Prostate gland (tissue), 2 donors: Measurements from ENCODE around the gene OPN1SW. TPM values are rescaled to one million over a fixed set of nuclear protein-coding genes. Genes with fewer than 3 reads are reported as not detected.

Experiments
- DNase-seq: peaks from one replicate; pipeline ENCODE4 v3.0.0-alpha.2; 2019; ENCODE audit warnings: low spot score
- H3K27ac ChIP-seq, 2 donors: fragments of 200-600 bp; sonication (generic); 2 replicates each; pipeline ENCODE4 v1.5.1; 2017 to 2019
- H3K27me3 ChIP-seq: fragments of 200-600 bp; sonication (generic); replicated peaks from 2 replicates; pipeline ENCODE4 v1.5.1; 2019; ENCODE audit not compliant: insufficient read depth
- H3K36me3 ChIP-seq, 2 donors: fragments of 200-600 bp; sonication (generic); 1 replicate in 1 of 2; 2 replicates in 1 of 2; pipeline versions ENCODE4 v1.5.1 to v1.8.1; 2017 to 2019
- H3K4me1 ChIP-seq: fragments of 200-600 bp; sonication (generic); replicated peaks from 2 replicates; pipeline ENCODE4 v1.5.1; 2019
- H3K4me3 ChIP-seq, 2 donors: fragments of 200-600 bp; sonication (generic); 2 replicates each; pipeline ENCODE4 v1.5.1; 2017 to 2019
- H3K9me3 ChIP-seq: fragments of 200-600 bp; sonication (generic); 2 replicates; pipeline ENCODE4 v1.5.1; 2017
- POLR2A ChIP-seq: fragments of 450-650 bp; IDR thresholded peaks from one replicate; pipeline ENCODE4 v1.6.1; 2016; ENCODE audit warnings: antibody characterized with exemption, mild to moderate bottlenecking
- POLR2AphosphoS5 ChIP-seq: sonication (generic); formaldehyde crosslinking; IDR thresholded peaks from one replicate; pipeline ENCODE4 v1.6.1; 2017; ENCODE audit warnings: antibody characterized with exemption
- WGBS: methylation state at CpG from one replicate; pipeline ENCODE4 v1.1.5; 2018; 5-methylcytosine and 5-hydroxymethylcytosine counted together
- intact Hi-C: fragments of 100-400 bp; cut with DNase I; formaldehyde crosslinking; loops from one replicate; pipeline ENCODE4 v1.14.2; 2022
- total RNA-seq, 2 donors: library from RNA; depleted of rRNA; stranded (reverse); fragments of >200 nt; gene quantifications; one replicate each; pipeline ENCODE4 v1.1.0, GENCODE V29; 2016
- TF ChIP-seq, protein P1 (sequence below), 4 experiments: fragments of 200-600 bp in 2 of 4; fragments of 450-650 bp in 2 of 4; sonication (generic) in 2 of 4; IDR thresholded peaks; 1 replicate in 3 of 4; 2 replicates in 1 of 4; pipeline ENCODE4 v1.5.1; 2016 to 2019; ENCODE audit warnings: antibody characterized with exemption in 4 of 4, mild to moderate bottlenecking in 2 of 4, moderate library complexity in 2 of 4

Gene OPN1SW
- total RNA-seq, 2 donors from 2014 or later = not detected

DNA sequence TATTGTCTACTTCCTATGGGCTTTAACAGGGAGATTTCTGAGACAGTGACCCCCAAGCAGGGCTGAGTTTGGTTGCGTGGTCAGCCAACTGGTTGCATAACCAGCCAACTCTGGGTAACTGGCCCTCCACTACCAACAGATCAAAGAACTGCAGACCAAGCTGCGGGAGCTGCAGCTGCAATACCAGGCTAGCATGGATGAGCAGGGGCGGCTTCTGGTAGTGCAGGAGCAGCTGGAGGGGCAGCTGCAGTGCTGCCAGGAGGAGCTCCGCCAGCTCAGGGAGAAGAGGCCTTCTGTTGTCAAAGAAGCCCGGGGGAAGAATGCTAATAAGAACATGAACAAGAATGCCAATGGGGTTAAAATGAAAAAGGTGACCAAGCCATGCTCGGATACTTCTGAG is 38.9 kb upstream of the OPN1SW start:
- TF ChIP-seq, protein P1, sequence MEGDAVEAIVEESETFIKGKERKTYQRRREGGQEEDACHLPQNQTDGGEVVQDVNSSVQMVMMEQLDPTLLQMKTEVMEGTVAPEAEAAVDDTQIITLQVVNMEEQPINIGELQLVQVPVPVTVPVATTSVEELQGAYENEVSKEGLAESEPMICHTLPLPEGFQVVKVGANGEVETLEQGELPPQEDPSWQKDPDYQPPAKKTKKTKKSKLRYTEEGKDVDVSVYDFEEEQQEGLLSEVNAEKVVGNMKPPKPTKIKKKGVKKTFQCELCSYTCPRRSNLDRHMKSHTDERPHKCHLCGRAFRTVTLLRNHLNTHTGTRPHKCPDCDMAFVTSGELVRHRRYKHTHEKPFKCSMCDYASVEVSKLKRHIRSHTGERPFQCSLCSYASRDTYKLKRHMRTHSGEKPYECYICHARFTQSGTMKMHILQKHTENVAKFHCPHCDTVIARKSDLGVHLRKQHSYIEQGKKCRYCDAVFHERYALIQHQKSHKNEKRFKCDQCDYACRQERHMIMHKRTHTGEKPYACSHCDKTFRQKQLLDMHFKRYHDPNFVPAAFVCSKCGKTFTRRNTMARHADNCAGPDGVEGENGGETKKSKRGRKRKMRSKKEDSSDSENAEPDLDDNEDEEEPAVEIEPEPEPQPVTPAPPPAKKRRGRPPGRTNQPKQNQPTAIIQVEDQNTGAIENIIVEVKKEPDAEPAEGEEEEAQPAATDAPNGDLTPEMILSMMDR (IDR thresholded peaks at IDR 0.05) = no peak
- TF ChIP-seq POLR2A (no peak), POLR2AphosphoS5 (no peak)
- 85% methylated on average over 6 of the region's 6 CpGs for WGBS
- Histone ChIP-seq H3K4me3 (no peak overlapping the region), H3K9me3 (no peaks in the 10 kb centered on the region), H3K4me1 (no peaks in the 10 kb centered on the region), H3K36me3 (no peaks in the 10 kb centered on the region), H3K27me3 (no peaks in the 10 kb centered on the region), H3K27ac (no peak overlapping the region)
- DNase-seq = no peak
- intact Hi-C loops = no loop called here

DNA sequence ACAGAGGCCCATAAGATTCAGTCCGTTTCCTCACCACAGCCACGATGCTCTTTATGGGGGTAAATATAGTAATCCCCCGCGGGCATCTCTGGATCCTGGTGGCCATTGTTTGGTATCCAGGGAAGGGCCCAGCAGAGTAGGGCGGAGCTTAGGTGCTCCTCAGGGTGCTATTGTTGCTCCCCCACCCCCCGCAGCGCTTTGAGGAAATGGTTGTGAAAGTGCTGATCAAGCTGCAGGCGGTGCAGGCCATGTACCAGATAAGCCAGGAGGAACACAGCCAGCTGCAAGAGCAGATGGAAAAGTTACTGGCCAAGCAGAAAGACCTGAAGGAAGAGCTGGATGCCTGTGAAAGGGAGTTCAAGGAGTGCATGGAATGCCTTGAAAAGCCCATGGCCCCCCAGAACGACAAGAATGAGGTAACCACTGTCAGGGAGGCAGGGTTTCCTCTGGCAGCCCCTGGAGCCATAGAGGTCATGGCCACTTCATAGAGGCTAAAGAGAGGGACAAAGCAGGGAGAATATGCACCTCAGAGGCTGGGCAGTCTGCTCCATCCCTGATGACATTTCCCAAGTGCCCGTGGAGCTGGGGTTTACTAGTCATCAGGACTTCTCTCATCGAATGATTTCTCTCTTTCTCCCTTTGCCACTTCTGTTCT is 37.0 kb upstream of the OPN1SW start:
- no peaks in the 10 kb centered on the region for H3K4me1 ChIP-seq
- no peak for DNase-seq
- H3K36me3 ChIP-seq = no peaks in the 10 kb centered on the region
- intact Hi-C loops = no loop called here
- no peak overlapping the region for H3K4me3 ChIP-seq
- no peak overlapping the region for H3K27ac ChIP-seq
- H3K9me3 ChIP-seq = no peaks in the 10 kb centered on the region
- no peaks in the 10 kb centered on the region for H3K27me3 ChIP-seq
- TF ChIP-seq, protein P1 (IDR thresholded peaks at IDR 0.05) = no peak
- no peak for TF ChIP-seq POLR2A
- 51% methylated on average over 11 of the region's 11 CpGs for WGBS

DNA sequence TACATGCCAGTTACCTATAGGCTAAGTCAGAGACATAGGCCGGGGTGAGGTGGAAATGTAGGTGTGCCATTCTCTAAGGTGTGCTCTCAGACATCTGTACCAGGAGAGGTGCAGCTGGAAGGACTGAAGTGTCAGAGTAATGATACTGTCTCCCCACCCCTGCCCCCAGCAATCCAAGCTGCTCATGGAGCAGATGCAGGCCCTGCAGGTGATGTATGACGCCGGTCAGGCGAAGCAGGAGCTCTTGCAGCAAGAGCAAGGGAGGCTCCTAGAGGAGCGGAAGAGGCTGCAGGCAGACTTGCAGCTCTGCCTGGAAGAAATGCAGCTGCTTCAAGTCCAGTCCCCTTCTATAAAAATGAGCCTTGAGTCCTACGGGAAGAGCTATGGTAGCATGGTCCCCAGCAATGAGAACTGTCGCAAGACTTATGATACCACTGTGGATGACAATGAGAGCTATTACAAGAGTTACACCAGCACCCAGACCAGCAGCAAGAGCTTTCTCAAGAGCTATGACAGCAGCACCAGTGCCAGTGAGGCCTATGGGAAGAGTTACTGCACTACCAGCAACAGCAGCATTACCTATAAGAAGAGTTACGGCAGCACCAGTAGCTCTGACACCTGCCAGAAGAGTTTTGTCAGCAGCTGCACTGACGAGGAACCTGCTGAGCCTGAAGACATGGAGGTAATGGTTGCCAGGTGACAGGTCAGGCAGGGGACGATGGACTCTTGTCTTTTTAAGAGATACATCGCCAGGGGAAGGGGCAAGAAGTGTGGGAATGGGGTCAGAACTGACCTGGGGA is 36.2 kb upstream of the OPN1SW start:
- H3K27me3 ChIP-seq = no peaks in the 10 kb centered on the region
- intact Hi-C loops = no loop called here
- TF ChIP-seq POLR2A (no peak), POLR2AphosphoS5 (no peak)
- TF ChIP-seq, protein P1 (IDR thresholded peaks at IDR 0.05) = no peak
- H3K4me1 ChIP-seq = no peaks in the 10 kb centered on the region
- 92% methylated on average over 11 of the region's 11 CpGs for WGBS
- no peak for DNase-seq
- no peak overlapping the region for H3K4me3 ChIP-seq
- H3K9me3 ChIP-seq = no peaks in the 10 kb centered on the region
- H3K36me3 ChIP-seq = no peaks in the 10 kb centered on the region
- no peak overlapping the region for H3K27ac ChIP-seq

DNA sequence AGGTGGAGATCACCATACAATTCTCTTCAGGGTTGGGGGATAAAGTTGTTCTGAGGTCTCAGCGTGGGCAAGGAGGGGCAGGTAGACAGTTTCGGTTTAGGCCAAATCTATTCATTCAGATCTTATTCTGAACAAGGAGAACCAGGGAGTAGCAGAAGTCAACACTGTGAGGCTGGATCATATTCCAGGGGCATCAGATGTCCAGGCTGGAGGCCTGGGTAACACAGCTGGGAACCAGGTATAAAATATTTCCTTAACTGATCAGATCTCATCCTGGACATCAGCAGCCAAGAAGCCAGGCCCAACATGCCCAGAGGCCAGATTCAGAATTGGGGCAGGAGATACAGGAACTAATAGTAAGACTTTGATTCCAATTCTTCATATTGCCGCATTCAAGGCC is 35.4 kb upstream of the OPN1SW start:
- H3K9me3 ChIP-seq = no peaks in the 10 kb centered on the region
- no peak for DNase-seq
- H3K36me3 ChIP-seq = no peaks in the 10 kb centered on the region
- H3K27ac ChIP-seq = no peak overlapping the region
- intact Hi-C loops = no loop called here
- no peak overlapping the region for H3K4me3 ChIP-seq
- H3K4me1 ChIP-seq = no peaks in the 10 kb centered on the region
- TF ChIP-seq POLR2A (no peak), POLR2AphosphoS5 (no peak)
- TF ChIP-seq, protein P1 (IDR thresholded peaks at IDR 0.05) = no peak
- WGBS = 89% methylated on average over 3 of the region's 3 CpGs
- H3K27me3 ChIP-seq = no peaks in the 10 kb centered on the region

DNA sequence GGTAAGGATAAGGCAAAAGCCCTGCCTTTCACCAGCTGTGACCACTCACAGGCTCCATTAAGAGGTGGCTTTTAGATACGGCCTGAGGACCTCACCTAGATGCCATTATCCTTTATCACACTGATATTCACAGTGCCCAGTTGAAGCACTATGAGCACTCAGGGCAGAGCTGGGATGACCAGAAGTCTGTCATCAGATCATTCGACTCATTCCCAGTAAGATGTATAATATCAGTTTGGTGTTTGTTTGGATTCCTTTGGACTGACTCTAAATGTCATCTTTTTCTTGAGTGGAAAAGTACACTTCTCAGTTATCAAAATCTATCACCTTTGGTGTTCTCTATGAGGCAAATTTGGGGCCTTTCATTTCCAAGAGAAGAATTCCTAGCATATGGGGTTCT is 34.9 kb upstream of the OPN1SW start:
- Histone ChIP-seq H3K27ac (no peak overlapping the region), H3K4me1 (no peaks in the 10 kb centered on the region), H3K36me3 (no peaks in the 10 kb centered on the region), H3K27me3 (no peaks in the 10 kb centered on the region), H3K9me3 (no peaks in the 10 kb centered on the region), H3K4me3 (no peak overlapping the region)
- WGBS = 89% methylated on average over 2 of the region's 2 CpGs
- DNase-seq = no peak
- TF ChIP-seq, protein P1 (IDR thresholded peaks at IDR 0.05) = no peak
- TF ChIP-seq POLR2A = no peak
- no peak for TF ChIP-seq POLR2AphosphoS5
- intact Hi-C loops = no loop called here
